D341Med (cell line): Measurements from ENCODE around the gene ACAN.
"Not testable (repeated sequence)": the region's sequence is repeated elsewhere in the genome, so short reads cannot be mapped to it uniquely, and the experiment has no call there.

Source experiments
- DNase-seq: peaks from one replicate; pipeline ENCODE4 v3.0.0; 2012; ENCODE audit warnings: low spot score

The ACAN gene

DNA sequence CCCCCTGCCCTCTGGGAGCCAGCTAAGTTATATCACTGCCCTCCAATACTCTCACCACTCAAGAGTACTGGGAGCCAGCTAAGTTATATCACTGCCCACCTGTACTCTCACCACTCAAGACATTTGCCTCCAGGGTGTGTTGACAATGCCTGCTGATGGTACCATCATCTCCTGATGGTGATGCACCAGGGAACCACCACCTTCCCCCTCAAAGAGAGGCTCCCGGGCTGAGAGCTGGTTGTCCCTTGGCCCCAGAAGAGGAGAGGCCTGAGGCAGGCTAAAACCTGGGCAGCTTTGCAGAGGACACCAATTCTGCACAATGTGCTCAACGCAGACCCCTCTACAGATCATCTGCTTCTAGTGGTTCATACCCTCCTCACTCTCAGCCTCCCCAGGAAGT lies 99.6 kb downstream of the ACAN start:
- DNase-seq = no peak

DNA sequence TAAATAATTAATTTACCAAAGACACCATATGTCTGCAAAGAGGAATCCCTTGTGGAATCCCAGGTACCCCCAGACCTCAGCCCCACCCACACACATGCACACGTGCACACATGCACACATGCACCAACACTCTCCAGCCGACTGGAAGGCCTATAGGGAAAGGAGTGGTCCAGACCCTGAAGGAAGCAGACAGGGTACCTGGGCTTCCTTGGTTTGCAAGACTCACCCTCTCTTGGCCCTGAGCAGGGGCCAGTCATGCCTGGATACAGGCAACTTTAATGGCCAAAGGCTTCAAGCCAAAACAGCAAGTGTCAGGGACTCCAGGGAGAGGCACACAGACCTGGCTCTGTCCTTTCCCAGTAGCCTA lies 101.0 kb downstream of the ACAN start:
- DNase-seq = no peak

DNA sequence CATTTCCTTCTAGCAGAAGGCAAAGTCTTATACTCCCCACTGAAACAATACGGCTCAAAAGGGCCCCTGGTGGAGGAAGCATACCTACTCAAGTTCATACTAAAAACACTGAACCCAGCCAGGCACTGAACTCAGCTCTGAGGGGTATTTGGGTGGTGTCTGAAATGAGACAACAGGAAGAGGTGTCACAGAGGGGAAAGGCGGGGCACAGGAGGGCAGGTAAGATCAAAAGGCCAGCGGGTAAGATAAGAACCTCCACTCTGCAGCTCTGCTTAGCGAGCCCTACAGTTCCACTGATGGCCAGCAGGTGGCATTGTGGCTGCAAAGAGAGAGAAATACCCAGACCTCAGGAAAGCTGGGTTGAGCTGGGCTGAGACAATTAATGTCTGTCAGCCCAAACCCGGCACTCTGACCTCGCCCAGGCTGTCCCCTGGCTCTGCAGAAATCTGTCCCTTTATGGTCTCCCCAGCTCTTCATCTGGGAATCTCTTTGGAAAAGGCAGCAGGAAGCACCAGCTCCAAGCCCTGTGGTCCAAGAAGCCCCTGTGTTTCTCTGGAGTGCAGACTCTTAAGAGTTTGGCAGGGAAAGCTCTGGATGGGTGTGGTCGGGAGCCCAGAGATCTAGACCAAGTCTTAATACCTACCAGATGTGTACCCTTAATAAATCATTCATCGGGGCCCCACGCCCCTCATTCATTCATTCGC lies 101.5 kb downstream of the ACAN start:
- DNase-seq = peak; percentile 83

DNA sequence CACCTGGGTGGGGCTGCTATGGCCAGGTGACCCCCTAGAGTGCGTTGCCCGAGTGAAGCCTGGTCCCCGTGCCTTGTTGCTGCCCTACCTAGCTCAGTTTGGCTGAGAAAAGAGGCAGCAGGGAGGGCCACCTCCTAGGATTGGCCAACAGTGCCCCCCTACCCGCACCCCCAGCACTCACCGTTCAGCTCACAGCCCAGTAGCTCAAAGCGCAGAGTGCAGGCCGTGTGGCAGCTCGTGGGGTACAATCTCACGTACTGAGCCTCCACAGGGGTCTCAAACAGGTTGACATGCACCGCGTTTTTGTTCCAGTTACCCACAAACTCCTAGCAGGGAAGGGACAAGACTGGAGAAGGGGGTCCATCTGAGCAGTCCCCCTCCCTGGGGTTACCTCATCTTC lies 102.3 kb downstream of the ACAN start:
- peak; percentile 31 for DNase-seq

DNA sequence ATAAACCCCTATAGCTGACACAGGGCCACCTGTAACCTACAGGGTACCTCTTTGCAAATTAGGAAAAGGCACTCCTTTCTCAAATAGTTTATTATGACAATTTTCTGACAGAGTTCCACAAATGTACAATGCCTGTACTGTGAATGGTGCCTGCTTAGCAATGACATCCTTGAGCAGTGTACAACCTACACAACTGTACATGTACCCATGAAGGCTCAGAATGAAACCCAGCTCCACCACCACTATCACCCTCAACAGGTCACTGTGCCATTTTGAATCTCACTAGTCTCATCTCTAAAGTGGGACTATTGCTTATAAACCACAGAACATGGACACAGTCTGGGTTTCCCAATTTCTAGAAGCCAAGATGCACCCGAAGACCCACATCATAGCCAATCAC lies 102.9 kb downstream of the ACAN start:
- DNase-seq = no peak

DNA sequence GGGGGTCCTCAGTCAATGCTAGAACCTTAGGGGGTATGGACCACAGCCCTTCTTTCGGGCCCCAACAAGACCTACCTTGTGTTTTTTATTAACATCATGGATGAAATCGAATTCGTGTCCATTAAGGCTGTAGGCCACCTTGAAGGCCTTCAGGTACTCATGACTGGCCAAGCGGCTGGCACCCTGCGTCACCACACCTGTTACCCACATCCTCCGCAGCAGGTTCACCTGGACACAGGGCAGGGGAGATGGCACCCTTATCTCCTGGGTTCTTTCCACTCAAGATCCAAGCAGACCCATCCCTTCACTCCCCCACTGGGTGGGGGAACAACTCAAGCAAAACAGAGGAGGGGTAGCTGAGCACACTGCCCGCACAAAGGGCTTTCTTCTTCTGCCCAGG lies 103.3 kb downstream of the ACAN start:
- no peak for DNase-seq

DNA sequence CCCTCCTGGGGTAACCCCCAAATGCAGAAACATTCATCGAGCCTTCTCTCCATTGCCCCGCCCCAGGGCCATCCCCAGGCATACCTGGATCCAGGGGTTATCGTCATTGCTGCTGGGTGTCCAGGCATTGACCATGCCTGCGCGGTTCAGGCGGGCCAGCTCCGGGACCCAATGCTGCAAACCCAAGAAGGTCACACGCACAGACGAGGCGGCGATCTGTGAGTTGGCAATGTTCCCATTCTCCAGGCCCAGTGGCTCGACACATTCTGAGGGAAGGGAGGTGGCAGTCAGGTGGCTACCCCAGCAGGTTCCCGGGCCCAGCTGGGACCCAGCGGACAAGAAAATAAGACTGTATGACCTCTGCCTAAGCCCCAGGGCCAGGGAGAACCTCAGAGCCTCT lies 103.9 kb downstream of the ACAN start:
- DNase-seq = no peak

DNA sequence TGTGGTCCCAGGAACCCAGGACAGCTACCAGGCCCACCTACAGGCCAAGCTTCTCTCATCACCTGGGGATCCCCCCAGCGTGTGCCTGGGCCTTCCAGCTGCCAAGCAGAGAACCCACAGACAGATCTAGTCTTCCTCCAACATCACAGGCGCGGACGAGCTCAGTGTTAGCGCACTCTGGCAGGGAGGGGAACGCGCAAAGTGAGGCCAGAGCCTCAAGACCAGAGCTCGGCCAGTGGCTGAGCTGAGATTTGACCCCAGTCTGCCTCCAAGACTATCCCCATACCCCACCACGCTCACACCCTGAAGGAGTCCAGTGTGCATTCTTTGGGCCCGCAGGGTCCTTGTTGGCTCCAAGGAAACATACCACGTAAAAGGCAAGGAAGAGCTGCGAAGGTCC lies 104.9 kb downstream of the ACAN start:
- peak; percentile 12 for DNase-seq

DNA sequence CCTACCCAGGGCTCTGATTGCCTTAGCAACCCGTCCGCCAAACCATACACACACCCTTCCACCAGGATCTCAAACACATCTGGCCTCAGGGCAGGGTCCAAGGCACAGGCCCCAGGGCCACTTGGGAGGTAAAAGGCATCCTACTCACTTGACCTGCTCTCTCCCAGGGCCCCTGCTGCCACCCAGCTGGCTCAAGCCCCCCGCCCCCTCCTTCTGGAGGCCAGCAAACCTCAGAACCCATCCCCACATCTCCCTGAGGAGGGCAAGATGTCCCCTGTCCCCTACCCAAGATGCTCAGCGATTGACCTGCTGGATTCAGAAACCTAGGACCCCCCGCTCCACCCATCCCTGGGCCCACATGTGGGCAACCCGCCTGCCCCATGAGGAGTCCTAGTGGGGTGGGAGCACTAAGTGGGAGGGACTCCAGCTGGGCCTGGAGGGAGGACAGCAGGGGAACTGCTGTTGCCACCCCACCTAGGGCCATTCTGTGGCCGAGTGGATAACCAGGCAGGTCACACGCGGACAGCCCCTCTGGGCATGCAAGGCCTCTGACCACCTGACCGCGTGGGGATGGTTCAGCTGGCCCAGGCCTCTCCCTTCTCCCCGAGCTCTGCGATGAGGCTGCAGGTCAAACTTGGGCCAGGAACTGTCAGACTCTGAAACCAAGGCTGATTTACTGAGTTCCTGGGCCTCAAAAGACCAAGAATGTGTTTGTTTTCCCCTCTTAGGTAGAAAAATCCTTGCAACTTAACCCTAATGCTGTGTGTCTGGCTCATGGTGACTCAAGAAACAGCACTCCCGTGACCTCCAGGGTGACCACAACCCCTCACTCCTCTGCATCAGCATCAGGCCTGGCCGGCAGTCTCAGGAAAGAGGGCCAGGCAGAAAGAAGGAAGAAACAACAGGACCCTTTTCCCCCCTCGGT lies 105.7 kb downstream of the ACAN start:
- DNase-seq = no peak

DNA sequence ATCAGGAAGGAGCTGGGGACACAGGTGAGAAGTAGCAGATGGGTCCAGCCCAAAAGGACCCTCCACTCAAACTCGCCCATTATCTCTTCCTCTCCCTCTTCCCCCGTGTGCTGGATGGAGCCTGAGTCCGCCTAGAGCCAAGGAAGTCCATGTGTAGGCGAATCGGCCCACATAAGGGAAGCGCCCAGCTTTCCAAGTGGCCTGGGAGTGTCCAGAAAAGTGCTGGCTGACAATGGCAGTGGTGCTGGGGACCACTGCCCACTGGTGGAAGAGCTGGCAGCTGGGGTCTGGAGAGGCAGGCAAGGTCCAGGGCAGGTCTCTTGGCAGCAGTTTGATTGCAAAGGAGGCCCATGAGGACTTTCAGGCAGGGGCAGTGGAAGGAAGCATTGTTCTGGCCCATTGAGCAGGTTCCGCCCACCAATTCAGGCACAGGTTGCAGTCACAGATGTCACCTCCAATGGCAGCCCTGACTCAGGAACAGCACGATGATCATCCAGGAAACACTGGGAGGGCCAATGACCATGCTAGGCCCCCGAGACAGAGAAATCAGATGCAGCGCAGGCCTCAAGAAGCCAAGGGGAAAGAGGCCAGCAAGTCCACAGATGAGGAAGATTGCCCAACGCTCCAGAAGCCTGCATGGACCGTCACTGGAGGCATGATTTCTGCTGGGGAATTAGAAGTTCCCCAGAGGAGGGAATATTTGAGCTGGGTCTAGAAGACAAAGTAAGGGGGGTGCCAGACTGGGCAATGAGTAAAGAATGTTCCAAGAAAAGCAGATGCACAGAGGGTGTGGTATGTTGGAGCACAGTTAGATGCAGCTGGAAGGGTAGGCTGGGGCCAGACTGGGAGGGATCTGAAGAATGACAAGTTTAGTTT lies 107.0 kb downstream of the ACAN start:
- DNase-seq = peak; percentile 22

DNA sequence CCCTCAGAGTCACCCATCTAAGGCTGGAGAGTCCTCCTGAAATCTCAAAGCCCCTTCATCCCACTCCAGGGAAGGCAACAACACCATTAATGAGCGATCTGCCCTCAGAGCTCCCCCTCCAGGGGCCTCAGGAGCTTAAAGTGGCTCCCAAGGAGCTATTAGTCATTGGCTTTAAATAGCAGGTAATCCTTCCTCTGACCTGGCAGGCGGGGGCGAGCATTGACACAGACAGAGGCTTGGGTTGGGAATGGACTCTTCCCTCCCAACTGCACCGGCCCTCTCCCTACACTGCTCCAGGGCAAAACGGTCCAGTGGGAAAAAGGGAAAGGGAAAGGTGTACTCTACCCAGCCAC lies 108.5 kb downstream of the ACAN start:
- DNase-seq = peak; percentile 43

DNA sequence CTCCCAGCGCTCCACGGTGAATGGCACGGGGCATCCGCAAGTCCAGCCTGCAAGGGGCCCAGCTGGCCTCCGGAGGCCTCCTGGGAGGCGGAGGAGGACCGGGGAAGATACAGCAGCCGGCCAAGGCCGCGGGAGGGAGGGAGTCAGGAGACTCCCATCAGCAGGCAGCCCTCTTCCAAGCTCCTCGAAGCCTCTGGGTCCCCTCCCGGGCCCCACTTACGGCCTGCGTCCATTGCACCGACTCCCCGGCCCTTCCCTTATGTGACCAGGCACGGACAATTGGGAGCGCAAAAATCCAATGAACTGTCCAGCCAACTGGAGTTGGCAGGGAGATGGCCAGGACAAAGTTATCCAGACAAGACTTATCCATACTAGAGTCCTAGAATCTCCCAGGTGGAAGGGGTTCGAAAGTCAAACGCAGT lies 109.3 kb downstream of the ACAN start:
- peak; percentile 44 for DNase-seq

DNA sequence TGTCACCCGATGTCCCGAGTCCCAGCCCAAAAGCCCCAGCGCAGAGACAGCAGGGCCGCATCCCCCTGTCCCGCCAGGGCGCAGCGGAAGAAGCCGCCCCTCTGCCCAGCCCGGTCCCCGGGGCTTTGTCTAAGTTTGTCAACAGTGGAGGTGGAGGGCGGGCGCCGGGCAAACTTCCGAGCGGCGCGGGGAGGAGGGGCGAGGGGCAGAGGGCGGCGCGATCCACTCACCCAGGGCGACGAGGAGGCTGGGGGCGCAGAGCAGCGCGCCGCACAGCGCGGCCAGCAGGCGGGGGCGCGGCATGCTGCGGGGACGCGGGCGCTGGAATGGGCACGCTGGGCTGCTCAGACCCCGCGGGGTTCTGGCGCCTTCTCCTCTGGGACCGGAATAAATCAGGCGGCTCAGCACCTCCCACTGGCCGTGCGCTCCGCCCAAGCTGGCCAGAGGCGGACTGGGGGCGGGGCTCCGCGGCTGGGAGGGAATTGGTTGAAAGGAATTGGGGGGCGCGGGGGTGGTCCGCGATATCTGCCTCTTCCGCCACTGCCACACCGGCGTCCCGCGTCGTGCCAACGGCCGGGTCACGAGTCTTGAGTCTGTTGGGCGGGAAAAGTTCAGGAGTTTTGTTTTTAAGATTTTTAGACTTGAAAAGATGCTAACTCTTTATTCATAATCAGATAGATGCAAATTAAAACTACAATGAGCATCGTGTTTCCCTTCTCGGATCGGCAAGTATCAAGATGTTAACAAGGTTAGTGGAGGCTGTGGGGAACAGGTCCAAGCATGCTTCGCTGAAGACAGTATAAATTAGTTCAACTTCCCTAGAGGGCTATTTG lies 110.0 kb downstream of the ACAN start, which contains the start of gene MFGE8:
Gene MFGE8, minus strand, starts transcription at position 363 of the 833 bp plus-strand sequence. Its CDS starts 60 bp downstream, at position 303.
- peak; percentile 86 for DNase-seq

DNA sequence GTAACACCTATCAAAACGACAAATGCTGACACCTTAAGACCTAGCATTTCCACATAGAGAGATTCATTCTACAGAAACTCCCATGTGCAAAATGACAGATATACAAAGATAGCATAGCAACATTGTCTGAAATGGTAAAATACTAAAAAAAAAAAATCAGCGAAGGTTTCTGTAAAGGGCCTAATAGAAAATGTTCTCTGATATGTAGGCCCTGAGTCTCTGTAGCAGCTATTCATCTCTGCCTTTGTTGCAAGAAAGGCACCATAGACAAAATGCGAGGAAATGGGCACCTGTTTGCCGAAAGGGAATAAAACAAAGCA lies 110.6 kb downstream of the ACAN start:
- DNase-seq = no peak

DNA sequence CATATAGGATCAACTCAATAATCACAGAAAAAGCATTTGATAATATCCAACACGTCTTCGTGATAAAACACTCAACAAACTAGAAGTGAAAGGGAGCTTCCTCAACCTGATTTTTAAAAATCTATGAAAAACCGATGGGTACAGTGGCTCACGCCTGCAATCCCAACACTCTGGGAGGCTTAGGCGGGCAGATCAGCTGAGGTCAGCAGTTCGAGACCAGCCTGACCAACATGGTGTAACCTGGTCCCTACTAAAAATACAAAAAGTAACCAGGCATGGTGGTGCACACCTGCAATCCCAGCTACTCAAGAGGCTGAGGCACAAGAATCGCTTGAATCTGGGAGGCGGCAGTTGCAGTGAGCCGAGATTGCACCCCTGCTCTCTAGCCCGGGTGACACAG lies 112.1 kb downstream of the ACAN start:
- DNase-seq = no peak

DNA sequence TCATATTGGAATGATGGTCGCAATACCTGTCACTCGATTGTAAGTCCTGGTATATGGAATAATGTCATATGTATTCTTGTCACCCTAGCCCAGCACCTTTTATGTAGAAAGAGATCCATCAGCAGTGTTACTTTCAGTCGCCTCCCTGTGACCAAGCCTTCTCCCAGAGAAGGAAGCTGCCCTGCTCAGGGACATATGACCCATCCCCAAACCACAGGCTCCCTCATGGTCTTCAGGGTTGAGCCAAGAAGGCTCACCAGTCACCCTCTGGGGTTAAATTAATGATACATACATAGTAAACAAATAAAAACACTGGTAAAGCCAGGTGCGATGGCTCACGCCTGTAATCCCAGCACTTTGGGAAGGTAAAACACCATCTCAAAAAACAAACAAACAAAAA lies 114.5 kb downstream of the ACAN start:
- DNase-seq = no peak

DNA sequence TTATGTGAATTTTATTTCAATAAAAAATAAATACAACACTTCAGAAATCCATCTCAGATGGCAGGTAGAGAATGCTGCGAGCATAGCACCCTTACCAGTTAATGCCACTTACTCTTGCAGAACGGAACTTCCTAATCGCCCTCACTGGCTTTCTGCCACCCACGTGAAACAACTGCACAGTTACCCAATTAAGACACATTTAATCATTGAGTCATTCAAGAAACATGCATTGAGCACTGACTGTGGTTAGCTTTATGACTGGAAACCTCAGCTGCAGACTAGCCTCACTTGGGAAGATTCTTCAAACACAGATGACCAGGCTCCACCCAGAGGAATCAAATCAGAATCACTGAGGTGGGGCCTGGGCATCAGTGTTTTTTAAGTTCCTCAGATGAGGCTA lies 115.5 kb downstream of the ACAN start:
- peak; percentile 27 for DNase-seq

DNA sequence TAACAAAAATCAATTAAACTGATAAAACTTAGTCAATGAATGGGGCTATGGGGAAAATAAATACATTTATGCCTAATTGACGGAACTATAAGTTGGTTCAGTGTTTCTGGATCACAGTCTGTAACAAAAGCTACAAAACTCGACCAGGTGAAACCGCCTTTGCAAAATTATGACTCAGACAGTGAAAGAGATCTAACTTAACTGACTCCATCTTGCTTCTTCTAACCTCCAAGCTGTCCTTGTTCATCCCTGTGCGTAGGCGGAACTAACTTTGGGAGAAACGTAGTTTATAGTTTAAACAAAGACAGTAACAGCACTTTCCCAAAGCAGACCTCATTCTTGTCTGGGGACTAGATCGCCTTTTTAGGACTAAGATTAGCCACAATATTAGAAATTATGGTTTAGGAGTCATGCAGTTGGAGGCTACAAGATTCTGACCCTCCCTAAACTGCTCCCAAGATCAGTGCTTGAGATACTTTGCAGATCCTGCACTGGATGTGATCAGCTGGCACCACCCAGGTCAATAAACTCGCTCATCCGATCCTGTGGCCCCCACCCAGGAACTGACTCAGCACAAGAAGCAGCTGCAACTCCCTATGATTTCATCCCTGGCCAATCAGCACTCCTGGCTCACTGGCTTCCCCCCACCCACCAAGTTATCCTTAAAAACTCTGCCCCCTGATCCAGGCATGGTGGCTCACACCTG lies 117.1 kb downstream of the ACAN start:
- DNase-seq = no peak

DNA sequence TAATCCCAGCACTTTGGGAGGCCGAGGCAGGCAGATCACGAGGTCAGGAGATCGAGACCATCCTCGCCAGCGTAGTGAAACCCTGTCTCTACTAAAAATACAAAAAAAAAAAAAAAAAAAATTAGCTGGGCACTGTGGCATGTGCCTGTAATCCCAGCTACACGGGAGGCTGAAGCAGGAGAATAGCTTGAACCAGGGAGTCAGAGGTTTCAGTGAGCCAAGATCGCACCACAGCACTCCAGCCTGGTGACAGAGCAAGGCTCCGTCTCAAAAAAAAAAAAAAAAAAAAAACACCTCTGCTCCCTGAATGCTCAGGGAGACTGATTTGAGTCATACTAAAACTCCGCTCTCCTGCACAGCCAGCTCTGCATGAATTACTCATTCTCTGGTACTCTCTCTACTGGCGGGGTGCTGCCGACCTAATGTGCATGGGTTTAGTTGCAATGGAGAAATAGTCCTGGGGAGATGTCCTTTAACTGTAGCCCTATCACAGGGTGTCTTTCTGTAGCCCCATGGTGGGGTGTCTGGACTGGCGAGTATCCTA lies 117.7 kb downstream of the ACAN start:
- not testable (repeated sequence) for DNase-seq
